ENCODE measurements around the gene ANO1.

GRCh38 chr11:70031631-70032469 lies 46.3 kb upstream of the ANO1 start:
- no peak for TF ChIP-seq CTCF (IDR thresholded peaks at IDR 0.05)
- no peak for TF ChIP-seq POLR2AphosphoS5 (IDR thresholded peaks at IDR 0.05)
- TF ChIP-seq POLR2A (IDR thresholded peaks at IDR 0.05) = no peak

All from breast epithelium (tissue), 3 donors.